ENCODE results near the gene DGKB.

DNA sequence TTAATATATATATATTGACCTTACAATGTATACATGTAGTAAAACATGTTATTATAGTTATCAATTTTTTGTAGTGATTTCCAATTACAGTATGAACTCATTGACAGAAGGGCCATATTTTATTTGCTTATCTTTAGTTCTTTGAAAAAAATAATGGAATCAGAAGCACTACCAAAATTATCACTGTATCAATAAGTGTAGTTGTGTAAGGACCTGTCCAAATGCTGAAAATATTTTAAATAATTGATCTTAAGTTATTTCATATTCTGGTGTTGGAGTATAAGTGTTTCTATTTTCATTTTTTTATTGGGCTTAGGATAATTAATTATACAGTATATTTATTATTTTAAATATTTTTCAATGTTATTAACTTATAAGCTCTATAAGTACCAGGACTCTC lies 8.5 kb upstream of the DGKB start:
- TF ChIP-seq, protein P1, sequence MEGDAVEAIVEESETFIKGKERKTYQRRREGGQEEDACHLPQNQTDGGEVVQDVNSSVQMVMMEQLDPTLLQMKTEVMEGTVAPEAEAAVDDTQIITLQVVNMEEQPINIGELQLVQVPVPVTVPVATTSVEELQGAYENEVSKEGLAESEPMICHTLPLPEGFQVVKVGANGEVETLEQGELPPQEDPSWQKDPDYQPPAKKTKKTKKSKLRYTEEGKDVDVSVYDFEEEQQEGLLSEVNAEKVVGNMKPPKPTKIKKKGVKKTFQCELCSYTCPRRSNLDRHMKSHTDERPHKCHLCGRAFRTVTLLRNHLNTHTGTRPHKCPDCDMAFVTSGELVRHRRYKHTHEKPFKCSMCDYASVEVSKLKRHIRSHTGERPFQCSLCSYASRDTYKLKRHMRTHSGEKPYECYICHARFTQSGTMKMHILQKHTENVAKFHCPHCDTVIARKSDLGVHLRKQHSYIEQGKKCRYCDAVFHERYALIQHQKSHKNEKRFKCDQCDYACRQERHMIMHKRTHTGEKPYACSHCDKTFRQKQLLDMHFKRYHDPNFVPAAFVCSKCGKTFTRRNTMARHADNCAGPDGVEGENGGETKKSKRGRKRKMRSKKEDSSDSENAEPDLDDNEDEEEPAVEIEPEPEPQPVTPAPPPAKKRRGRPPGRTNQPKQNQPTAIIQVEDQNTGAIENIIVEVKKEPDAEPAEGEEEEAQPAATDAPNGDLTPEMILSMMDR (IDR thresholded peaks at IDR 0.05): no peak
- TF ChIP-seq POLR2A (IDR thresholded peaks at IDR 0.05): no peak

Measured in ovary (tissue), 3 donors.